ENCODE measurements around the gene DHDH. TPM values are rescaled to one million over a fixed set of nuclear protein-coding genes. Genes with fewer than 3 reads are reported as not detected.

DHDH gene
- total and polyA plus RNA-seq, 2 of the 13 experiments (the other 11 are each of a cell fraction or from before 2014, with no cell fraction given), result 0.13 to 0.91 TPM

DNA sequence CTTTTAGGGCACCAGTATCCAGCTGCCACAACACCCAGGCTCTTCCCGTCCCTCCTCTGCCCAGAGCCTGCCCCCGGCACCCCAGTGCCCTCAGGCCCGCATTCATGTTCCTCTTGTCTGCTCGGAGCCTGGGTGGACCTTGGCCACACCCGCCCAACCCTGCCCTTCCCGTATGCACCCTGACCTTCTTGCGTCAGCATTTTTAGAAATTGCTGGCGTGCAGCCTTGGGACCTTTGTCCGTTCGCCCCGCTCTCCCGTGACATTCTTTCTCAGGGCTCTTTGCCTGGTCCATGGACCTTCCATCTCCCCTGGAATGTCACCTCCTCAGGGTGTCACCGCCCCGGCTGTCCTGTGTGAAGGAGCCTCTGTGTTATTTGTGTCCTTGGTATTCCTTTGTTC, 25.8 kb upstream of the DHDH start (continued):
- TF ChIP-seq ZNF337 (CRISPR knock-in tag; IDR thresholded peaks at IDR 0.05; ENCODE audit: borderline replicate concordance, low read depth) (no peak), SRSF4 (IDR thresholded peaks at IDR 0.05; ENCODE audit: low read depth, low read length, poor library complexity, severe bottlenecking) (no peak), KDM5A (IDR thresholded peaks at IDR 0.05; ENCODE audit: borderline replicate concordance, low read length) (no peak), ZNF136 (CRISPR knock-in tag; IDR thresholded peaks at IDR 0.05; ENCODE audit: low read depth) (no peak), ZNF333 (CRISPR knock-in tag; IDR thresholded peaks at IDR 0.05; ENCODE audit: borderline replicate concordance) (no peak), ZNF460 (CRISPR knock-in tag; IDR thresholded peaks at IDR 0.05; ENCODE audit: borderline replicate concordance) (0 out of 2 replicates have a peak, but pooled peaks have one; percentile 2), ZFP37 (CRISPR knock-in tag; IDR thresholded peaks at IDR 0.05; ENCODE audit: borderline replicate concordance) (no peak), FOXA3 (CRISPR knock-in tag; IDR thresholded peaks at IDR 0.05) (peak; percentile 52; the same call in 1 of the 2 replicates), ZNF660 (CRISPR knock-in tag; IDR thresholded peaks at IDR 0.05; ENCODE audit: borderline replicate concordance, low read depth) (no peak), ZNF44 (CRISPR knock-in tag; IDR thresholded peaks at IDR 0.05) (no peak), FOXJ3 (CRISPR knock-in tag; IDR thresholded peaks at IDR 0.05; ENCODE audit: borderline replicate concordance) (no peak), ZNF558 (CRISPR knock-in tag; IDR thresholded peaks at IDR 0.05; ENCODE audit: borderline replicate concordance) (no peak), CC2D1A (CRISPR knock-in tag; IDR thresholded peaks at IDR 0.05) (no peak)
- TF ChIP-seq, protein P1, sequence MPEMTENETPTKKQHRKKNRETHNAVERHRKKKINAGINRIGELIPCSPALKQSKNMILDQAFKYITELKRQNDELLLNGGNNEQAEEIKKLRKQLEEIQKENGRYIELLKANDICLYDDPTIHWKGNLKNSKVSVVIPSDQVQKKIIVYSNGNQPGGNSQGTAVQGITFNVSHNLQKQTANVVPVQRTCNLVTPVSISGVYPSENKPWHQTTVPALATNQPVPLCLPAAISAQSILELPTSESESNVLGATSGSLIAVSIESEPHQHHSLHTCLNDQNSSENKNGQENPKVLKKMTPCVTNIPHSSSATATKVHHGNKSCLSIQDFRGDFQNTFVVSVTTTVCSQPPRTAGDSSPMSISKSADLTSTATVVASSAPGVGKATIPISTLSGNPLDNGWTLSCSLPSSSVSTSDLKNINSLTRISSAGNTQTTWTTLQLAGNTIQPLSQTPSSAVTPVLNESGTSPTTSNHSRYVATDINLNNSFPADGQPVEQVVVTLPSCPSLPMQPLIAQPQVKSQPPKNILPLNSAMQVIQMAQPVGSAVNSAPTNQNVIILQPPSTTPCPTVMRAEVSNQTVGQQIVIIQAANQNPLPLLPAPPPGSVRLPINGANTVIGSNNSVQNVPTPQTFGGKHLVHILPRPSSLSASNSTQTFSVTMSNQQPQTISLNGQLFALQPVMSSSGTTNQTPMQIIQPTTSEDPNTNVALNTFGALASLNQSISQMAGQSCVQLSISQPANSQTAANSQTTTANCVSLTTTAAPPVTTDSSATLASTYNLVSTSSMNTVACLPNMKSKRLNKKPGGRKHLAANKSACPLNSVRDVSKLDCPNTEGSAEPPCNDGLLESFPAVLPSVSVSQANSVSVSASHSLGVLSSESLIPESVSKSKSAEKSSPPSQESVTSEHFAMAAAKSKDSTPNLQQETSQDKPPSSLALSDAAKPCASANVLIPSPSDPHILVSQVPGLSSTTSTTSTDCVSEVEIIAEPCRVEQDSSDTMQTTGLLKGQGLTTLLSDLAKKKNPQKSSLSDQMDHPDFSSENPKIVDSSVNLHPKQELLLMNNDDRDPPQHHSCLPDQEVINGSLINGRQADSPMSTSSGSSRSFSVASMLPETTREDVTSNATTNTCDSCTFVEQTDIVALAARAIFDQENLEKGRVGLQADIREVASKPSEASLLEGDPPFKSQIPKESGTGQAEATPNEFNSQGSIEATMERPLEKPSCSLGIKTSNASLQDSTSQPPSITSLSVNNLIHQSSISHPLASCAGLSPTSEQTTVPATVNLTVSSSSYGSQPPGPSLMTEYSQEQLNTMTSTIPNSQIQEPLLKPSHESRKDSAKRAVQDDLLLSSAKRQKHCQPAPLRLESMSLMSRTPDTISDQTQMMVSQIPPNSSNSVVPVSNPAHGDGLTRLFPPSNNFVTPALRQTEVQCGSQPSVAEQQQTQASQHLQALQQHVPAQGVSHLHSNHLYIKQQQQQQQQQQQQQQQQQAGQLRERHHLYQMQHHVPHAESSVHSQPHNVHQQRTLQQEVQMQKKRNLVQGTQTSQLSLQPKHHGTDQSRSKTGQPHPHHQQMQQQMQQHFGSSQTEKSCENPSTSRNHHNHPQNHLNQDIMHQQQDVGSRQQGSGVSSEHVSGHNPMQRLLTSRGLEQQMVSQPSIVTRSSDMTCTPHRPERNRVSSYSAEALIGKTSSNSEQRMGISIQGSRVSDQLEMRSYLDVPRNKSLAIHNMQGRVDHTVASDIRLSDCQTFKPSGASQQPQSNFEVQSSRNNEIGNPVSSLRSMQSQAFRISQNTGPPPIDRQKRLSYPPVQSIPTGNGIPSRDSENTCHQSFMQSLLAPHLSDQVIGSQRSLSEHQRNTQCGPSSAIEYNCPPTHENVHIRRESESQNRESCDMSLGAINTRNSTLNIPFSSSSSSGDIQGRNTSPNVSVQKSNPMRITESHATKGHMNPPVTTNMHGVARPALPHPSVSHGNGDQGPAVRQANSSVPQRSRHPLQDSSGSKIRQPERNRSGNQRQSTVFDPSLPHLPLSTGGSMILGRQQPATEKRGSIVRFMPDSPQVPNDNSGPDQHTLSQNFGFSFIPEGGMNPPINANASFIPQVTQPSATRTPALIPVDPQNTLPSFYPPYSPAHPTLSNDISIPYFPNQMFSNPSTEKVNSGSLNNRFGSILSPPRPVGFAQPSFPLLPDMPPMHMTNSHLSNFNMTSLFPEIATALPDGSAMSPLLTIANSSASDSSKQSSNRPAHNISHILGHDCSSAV (CRISPR knock-in tag; IDR thresholded peaks at IDR 0.05; ENCODE audit: borderline replicate concordance), result no peak
- TF ChIP-seq, protein P2, sequence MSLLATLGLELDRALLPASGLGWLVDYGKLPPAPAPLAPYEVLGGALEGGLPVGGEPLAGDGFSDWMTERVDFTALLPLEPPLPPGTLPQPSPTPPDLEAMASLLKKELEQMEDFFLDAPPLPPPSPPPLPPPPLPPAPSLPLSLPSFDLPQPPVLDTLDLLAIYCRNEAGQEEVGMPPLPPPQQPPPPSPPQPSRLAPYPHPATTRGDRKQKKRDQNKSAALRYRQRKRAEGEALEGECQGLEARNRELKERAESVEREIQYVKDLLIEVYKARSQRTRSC (CRISPR knock-in tag; IDR thresholded peaks at IDR 0.05; ENCODE audit: low read depth), result no peak
- TF ChIP-seq, protein P3, sequence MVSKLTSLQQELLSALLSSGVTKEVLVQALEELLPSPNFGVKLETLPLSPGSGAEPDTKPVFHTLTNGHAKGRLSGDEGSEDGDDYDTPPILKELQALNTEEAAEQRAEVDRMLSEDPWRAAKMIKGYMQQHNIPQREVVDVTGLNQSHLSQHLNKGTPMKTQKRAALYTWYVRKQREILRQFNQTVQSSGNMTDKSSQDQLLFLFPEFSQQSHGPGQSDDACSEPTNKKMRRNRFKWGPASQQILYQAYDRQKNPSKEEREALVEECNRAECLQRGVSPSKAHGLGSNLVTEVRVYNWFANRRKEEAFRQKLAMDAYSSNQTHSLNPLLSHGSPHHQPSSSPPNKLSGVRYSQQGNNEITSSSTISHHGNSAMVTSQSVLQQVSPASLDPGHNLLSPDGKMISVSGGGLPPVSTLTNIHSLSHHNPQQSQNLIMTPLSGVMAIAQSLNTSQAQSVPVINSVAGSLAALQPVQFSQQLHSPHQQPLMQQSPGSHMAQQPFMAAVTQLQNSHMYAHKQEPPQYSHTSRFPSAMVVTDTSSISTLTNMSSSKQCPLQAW (CRISPR knock-in tag; IDR thresholded peaks at IDR 0.05), result peak; percentile 58; the same call in 1 of the 2 replicates
- TF ChIP-seq, protein P4, sequence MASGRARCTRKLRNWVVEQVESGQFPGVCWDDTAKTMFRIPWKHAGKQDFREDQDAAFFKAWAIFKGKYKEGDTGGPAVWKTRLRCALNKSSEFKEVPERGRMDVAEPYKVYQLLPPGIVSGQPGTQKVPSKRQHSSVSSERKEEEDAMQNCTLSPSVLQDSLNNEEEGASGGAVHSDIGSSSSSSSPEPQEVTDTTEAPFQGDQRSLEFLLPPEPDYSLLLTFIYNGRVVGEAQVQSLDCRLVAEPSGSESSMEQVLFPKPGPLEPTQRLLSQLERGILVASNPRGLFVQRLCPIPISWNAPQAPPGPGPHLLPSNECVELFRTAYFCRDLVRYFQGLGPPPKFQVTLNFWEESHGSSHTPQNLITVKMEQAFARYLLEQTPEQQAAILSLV (CRISPR knock-in tag; IDR thresholded peaks at IDR 0.05; ENCODE audit: borderline replicate concordance), result no peak
